Glutamatergic neuron (in vitro differentiated cells): ENCODE measurements around the gene KLHL30. TPM values are rescaled to one million over a fixed set of nuclear protein-coding genes. Genes with fewer than 3 reads are reported as not detected.

ENCODE experiments used
- DNase-seq: peaks from one replicate; pipeline ENCODE4 v3.0.0; 2022
- H3K27ac Mint-ChIP-seq: one replicate; pipeline ENCODE4 v1.8.0; 2020; ENCODE audit warnings: mild to moderate bottlenecking, mixed read lengths, inconsistent platforms; ENCODE audit not compliant: unreplicated experiment
- H3K27me3 Mint-ChIP-seq: one replicate; pipeline ENCODE4 v1.8.0; 2020; ENCODE audit warnings: mild to moderate bottlenecking, moderate library complexity, mixed read lengths, inconsistent platforms; ENCODE audit not compliant: unreplicated experiment
- H3K36me3 Mint-ChIP-seq: one replicate; pipeline ENCODE4 v1.8.0; 2020; ENCODE audit warnings: mild to moderate bottlenecking, mixed read lengths, inconsistent platforms; ENCODE audit not compliant: unreplicated experiment
- H3K4me1 Mint-ChIP-seq: one replicate; pipeline ENCODE4 v1.8.0; 2020; ENCODE audit warnings: mild to moderate bottlenecking, low read depth, mixed read lengths, inconsistent platforms; ENCODE audit not compliant: unreplicated experiment
- H3K4me3 Mint-ChIP-seq: one replicate; pipeline ENCODE4 v1.8.0; 2020; ENCODE audit warnings: mild to moderate bottlenecking, mixed read lengths, inconsistent platforms; ENCODE audit not compliant: unreplicated experiment
- H3K9me3 Mint-ChIP-seq: one replicate; pipeline ENCODE4 v1.8.0; 2020; ENCODE audit warnings: mild to moderate bottlenecking, moderate library complexity, mixed read lengths, inconsistent platforms; ENCODE audit not compliant: unreplicated experiment
- total RNA-seq: library from RNA; stranded (reverse); fragmentation: NEBNext Ultra II Directional; extraction: Animal tissue kit (Norgen Biotek cat#: 25700); gene quantifications from one replicate; pipeline ENCODE4 v1.2.1, GENCODE V29; 2021; ENCODE audit not compliant: unreplicated experiment
- TF ChIP-seq, protein P1 (sequence below): fragments of 200-600 bp; sonication (generic); IDR thresholded peaks from one replicate; pipeline ENCODE4 v1.5.0; 2021; ENCODE audit not compliant: partially characterized antibody, unreplicated experiment

The KLHL30 gene
- total RNA-seq, 1 donor from 2014 or later, result 3.5 TPM

DNA sequence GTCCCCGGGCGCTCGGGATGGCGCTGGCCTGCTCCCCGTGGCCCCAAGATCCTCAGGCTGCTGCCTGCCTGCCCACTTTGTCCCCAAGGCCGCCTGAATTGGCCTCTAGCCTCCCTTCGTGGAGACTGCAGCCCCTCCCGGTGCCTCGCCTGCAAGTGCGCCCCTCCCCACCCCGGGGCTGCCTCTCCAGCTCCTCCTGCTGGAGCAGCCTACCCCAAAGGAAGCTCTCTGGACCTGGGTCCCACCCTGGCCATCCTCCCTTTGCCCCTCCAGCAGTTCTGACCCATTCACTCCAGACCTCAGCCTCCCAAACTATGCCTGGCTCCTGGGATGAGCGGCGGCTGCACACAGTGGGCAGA is 32.1 kb upstream of the KLHL30 start:
- TF ChIP-seq, protein P1, sequence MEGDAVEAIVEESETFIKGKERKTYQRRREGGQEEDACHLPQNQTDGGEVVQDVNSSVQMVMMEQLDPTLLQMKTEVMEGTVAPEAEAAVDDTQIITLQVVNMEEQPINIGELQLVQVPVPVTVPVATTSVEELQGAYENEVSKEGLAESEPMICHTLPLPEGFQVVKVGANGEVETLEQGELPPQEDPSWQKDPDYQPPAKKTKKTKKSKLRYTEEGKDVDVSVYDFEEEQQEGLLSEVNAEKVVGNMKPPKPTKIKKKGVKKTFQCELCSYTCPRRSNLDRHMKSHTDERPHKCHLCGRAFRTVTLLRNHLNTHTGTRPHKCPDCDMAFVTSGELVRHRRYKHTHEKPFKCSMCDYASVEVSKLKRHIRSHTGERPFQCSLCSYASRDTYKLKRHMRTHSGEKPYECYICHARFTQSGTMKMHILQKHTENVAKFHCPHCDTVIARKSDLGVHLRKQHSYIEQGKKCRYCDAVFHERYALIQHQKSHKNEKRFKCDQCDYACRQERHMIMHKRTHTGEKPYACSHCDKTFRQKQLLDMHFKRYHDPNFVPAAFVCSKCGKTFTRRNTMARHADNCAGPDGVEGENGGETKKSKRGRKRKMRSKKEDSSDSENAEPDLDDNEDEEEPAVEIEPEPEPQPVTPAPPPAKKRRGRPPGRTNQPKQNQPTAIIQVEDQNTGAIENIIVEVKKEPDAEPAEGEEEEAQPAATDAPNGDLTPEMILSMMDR, result no peak
- Mint-ChIP-seq H3K4me3 (no peak overlapping the region), H3K27ac (no peak overlapping the region), H3K36me3 (no peaks in the 10 kb centered on the region), H3K4me1 (peaks cover 15% of the 10 kb centered on the region), H3K27me3 (peaks cover 13% of the 10 kb centered on the region), H3K9me3 (peaks cover 12% of the 10 kb centered on the region)
- peak; percentile 27 for DNase-seq

DNA sequence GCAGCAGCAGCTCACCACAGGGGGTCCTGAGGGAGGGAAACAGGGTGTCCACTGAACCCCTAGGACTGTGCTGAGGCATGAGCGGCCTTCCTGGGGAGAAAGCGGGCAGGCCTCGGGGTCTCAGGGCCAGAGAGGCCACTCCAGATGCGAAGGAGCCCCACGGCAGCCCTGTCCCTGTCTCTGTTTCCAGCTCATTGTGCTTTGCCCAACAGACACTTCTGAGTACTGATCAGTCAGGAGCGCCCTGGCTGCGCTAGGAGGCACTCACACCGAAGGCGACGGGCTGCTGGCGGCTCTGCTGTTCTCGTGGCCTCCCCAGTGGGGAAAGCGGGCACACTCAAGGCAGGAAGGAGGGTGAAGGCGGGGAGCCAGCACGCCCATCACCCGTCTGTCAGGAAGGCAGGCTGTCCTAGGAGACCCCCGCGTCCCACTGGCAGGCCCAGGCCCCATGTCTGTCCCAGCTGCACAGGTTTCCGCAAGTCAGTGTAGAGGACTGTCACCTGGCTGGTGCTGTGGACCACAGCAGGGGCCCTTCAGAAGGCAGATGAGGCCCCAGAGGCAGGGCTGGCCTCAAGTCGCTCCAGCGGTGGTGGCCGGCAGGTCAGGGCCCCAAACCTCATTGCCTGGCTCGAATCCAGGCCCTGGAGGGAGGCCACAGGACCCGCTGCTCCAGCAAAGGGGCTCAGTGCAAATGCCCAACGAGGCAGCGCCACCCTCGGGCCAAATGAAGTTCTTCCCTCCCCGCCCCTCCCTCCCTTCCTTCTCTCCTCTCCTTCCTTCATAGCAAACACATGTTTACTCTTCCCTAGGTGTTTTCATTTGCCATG is 31.6 kb upstream of the KLHL30 start:
- H3K4me3 Mint-ChIP-seq, result no peak overlapping the region
- TF ChIP-seq, protein P1, result no peak

DNA sequence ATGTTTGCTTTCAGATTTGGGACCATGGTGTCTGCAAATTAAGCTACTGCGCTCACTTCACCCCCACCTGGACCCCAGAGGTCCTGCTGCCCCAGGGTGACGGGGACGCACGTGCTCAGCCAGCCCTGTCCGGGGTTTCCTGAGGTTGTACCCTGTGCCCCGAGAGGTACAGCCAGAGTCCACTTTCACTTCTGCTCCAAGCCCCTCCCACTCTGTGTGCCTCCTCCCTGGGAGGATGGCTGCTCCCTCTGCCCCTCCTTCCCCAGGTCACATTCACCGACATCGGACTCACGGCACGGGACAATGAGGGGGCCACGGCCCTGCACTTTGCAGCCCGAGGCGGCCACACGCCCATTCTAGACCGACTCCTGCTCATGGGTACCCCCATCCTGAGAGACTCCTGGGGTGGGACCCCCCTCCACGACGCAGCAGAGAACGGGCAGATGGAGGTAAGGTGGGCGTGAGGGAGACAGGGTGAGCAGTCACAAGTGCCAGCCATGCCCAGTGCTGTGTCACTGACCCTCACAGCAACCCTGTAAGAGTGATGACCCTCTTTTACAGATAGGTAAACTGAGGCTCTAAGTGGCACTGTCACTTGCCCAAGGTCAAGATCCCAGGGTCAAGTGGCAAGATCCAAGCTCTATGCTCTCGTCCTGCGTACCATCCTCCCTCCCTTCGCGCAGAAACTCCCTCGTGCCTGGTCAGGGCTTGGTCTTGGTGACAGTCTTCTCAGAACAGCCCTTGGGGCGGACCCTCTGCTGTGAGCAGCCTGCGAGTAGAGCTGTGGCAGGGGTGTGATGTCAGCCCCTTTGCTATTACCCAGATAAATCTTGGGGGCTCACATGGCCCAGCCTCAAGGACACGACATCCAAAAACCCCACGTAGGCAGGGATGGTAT is 30.7 kb upstream of the KLHL30 start:
- peak overlapping the region; percentile 65 for H3K4me3 Mint-ChIP-seq
- TF ChIP-seq, protein P1, result no peak
- H3K36me3 Mint-ChIP-seq, result peaks cover 2% of the 10 kb centered on the region
- H3K4me1 Mint-ChIP-seq, result peaks cover 13% of the 10 kb centered on the region
- peaks cover 13% of the 10 kb centered on the region for H3K27me3 Mint-ChIP-seq
- H3K27ac Mint-ChIP-seq, result peak overlapping the region; percentile 97
- H3K9me3 Mint-ChIP-seq, result peaks cover 17% of the 10 kb centered on the region
- DNase-seq, result peak; percentile 23

More for the DNA sequence above, 31.6 kb upstream of the KLHL30 start:
- peak overlapping the region; percentile 97 for H3K27ac Mint-ChIP-seq
- no peaks in the 10 kb centered on the region for H3K36me3 Mint-ChIP-seq
- peak; percentile 45 for DNase-seq
- peaks cover 13% of the 10 kb centered on the region for H3K27me3 Mint-ChIP-seq
- peaks cover 16% of the 10 kb centered on the region for H3K9me3 Mint-ChIP-seq
- H3K4me1 Mint-ChIP-seq, result peaks cover 15% of the 10 kb centered on the region

DNA sequence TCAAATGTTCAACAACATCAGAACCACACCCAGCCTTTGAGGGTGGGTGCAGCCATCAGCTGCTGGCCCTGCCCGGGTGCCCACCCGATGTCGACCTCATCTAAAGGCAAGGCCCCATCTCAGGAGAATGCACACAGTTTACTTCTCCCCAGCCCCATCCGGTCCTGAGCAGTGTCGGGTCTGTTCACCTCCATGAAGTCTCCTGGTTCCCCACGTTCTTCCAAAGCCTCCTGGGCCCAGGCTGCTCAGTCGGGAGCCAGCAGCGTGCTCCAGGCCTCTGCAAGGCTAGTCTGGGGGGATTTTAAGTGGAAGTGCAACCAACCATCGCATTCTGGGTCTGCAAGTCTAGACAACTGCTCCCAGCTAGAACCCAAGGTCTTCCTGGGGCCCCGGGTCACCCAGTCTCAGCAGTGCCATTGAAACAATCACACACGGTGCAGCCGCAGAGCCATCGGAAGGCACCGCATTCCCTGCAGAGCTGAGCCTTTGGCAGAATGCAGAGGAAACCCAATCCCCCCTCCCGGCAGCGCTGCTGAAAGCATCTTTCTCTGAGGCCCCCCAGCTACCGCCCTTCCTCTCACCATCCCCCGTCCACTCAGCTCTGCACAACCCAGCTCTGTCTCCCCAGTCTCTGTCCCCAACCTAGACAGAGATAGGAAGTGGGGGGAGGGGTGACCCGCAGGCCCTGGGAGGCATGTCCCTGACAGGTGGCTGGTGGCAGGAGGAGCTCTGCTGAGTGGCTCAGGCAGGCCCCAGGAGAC is 29.9 kb upstream of the KLHL30 start:
- H3K27ac Mint-ChIP-seq, result peak overlapping the region; percentile 97
- peaks cover 13% of the 10 kb centered on the region for H3K27me3 Mint-ChIP-seq
- H3K4me1 Mint-ChIP-seq, result peaks cover 12% of the 10 kb centered on the region
- H3K4me3 Mint-ChIP-seq, result peak overlapping the region; percentile 65
- peak; percentile 90 for DNase-seq
- TF ChIP-seq, protein P1, result no peak
- peaks cover 17% of the 10 kb centered on the region for H3K9me3 Mint-ChIP-seq
- H3K36me3 Mint-ChIP-seq, result peaks cover 10% of the 10 kb centered on the region
